AG10803 (cell line): Measurements from ENCODE around the gene MIPOL1.
"Not testable (repeated sequence)": the region's sequence is repeated elsewhere in the genome, so short reads cannot be mapped to it uniquely, and the experiment has no call there.

Experiments used
- DNase-seq: peaks from one replicate; pipeline ENCODE4 v3.0.0; 2010; ENCODE audit warnings: low read depth
- H3K4me3 ChIP-seq: 2 replicates; pipeline ENCODE4 v1.5.1; 2011; ENCODE audit warnings: mild to moderate bottlenecking, low read length, control low read depth
- CTCF ChIP-seq: conservative IDR thresholded peaks from 2 replicates; pipeline ENCODE4 v1.5.1; 2011; ENCODE audit warnings: mild to moderate bottlenecking, low read length, control low read depth, inconsistent platforms

The MIPOL1 gene

GRCh38 chr14:37202812-37203211, 5.1 kb downstream of the MIPOL1 start:
- no peak overlapping the region for H3K4me3 ChIP-seq
- no peak for DNase-seq
- no peak for TF ChIP-seq CTCF

GRCh38 chr14:37203423-37203822, 5.7 kb downstream of the MIPOL1 start:
- DNase-seq: no peak
- TF ChIP-seq CTCF: no peak

GRCh38 chr14:37205623-37206605, 8.2 kb downstream of the MIPOL1 start:
- not testable (repeated sequence) for H3K4me3 ChIP-seq, DNase-seq

More at GRCh38 chr14:37203423-37203822, 5.7 kb downstream of the MIPOL1 start:
- no peak overlapping the region for H3K4me3 ChIP-seq

GRCh38 chr14:37209617-37210016, 11.9 kb downstream of the MIPOL1 start:
- DNase-seq, H3K4me3 ChIP-seq: not testable (repeated sequence)

- TF ChIP-seq CTCF: no peak
- H3K4me3 ChIP-seq: no peak overlapping the region
- DNase-seq: no peak
These were observed 12.7 kb downstream of the MIPOL1 start for GRCh38 chr14:37210448-37210847.

GRCh38 chr14:37213016-37213415, 15.3 kb downstream of the MIPOL1 start:
- TF ChIP-seq CTCF: no peak
- no peak for DNase-seq
- H3K4me3 ChIP-seq: no peak overlapping the region

- H3K4me3 ChIP-seq: no peak overlapping the region
- no peak for TF ChIP-seq CTCF
- no peak for DNase-seq
These were observed 17.6 kb downstream of the MIPOL1 start for GRCh38 chr14:37215345-37215744.

- no peak overlapping the region for H3K4me3 ChIP-seq
- no peak for DNase-seq
- TF ChIP-seq CTCF: no peak
These were observed 23.3 kb downstream of the MIPOL1 start for GRCh38 chr14:37221073-37221472.
